Measurements from ENCODE around the gene SREBF2. TPM values are rescaled to one million over a fixed set of nuclear protein-coding genes. Genes with fewer than 3 reads are reported as not detected.
A peak's percentile ranks its signal among the peaks of the same experiment; 100 is the strongest.
"Not testable (repeated sequence)": the region's sequence is repeated elsewhere in the genome, so short reads cannot be mapped to it uniquely, and the experiment has no call there.

SREBF2 gene
- total RNA-seq, 1 donor from 2014 or later: 209 TPM

DNA sequence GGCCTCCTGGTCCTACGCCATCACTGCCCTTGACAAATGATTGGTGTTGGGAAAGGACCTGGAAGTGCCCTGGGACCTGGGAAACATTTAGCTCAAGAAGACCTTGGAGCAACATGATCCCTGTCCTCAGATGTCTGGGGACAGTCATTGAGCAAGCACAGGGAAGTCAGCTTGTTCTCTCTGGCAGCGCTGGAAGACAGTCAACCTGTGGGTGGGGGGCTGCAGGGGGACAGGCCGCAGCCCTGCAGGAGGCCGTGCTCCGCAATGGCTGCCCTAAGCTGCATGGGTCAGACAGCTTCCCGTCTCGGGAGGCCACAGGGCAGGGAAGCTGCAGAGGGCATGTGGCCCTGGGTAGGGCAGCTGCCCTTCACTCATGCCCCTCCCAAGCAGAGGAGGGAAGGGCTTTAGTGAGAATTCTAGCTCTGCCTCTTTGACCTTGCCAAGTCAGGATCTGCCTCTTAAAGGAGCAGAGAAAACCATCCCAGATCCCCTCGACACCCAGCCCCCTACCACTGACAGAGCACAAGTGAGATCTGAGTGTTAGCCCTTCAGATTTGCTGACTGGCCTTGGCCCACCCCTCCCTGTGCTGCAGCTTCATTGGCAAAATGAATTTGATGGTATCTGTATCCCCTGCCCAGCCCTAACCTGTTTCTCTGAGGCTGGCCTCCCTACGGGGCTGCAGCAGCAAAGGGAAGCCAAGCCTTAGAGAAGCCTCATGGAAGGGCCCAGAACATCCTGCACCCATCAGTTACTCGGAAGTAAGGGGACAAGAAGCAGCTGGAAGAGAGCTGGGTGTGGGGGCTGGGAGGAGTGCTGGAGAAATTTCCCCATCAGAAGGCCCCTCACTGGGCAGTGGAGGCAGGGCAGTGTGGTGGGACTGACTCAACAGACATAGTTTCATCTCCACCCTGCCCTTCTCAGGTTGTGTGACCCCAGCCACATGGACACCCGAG, 6.2 kb upstream of the SREBF2 start:
- H3K27me3 Mint-ChIP-seq: no peaks in the 10 kb centered on the region
- intact Hi-C loops (cut with micrococcal nuclease): no loop called here
- H3K9me3 Mint-ChIP-seq: no peaks in the 10 kb centered on the region
- H3K4me1 Mint-ChIP-seq: peaks cover 45% of the 10 kb centered on the region
- no peak overlapping the region for H3K4me3 Mint-ChIP-seq
- no peak for DNase-seq
- peak overlapping the region; percentile 71 for H3K27ac Mint-ChIP-seq
- peaks cover 40% of the 10 kb centered on the region for H3K36me3 Mint-ChIP-seq (ENCODE audit: low read depth)

DNA sequence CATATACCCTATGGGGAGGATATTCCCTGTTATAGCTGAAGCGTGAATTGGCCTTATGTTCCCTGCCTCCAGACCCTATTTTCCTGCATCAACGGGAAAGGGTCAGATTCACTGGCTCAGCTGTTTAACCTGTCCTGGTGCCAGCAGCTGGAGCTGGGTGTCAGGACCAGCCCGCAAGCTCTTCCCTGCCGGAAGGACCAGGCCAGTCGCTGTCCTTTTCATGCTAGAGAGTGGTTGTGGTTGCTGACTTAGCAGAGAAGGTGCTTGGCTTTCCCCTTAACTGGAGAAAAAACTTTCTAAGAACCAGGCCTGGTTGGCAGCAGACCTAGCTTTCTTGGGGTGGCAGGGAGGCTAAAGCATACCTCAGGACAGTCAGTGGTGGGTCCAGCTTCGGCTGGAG, 5.2 kb upstream of the SREBF2 start:
- peaks cover 42% of the 10 kb centered on the region for H3K4me1 Mint-ChIP-seq
- intact Hi-C loops (cut with micrococcal nuclease): no loop called here
- DNase-seq: no peak
- peaks cover 2% of the 10 kb centered on the region for H3K27me3 Mint-ChIP-seq
- H3K4me3 Mint-ChIP-seq: no peak overlapping the region
- H3K27ac Mint-ChIP-seq: peak overlapping the region; percentile 34
- peaks cover 47% of the 10 kb centered on the region for H3K36me3 Mint-ChIP-seq (ENCODE audit: low read depth)
- H3K9me3 Mint-ChIP-seq: no peaks in the 10 kb centered on the region

DNA sequence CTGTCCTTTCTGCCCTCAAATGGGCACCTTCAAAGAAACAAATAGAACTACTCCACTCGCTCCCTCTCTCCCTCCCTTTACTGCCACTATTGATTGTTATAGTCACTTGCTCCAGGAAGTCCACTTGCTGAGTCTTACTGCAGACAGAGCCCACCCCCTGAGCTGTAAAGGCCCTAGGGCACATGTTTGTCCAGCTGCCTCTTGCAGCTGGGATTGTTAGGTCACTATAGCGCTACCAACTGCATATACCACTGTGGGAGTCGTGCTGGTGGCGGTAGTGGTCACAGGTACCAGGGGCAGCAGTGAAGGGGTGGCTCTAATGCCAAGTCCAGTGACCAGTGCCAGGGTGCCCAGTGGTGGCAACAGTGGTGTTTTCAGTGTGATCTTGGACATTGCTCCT, 4.4 kb upstream of the SREBF2 start:
- H3K4me3 Mint-ChIP-seq: no peak overlapping the region
- H3K4me1 Mint-ChIP-seq: peaks cover 40% of the 10 kb centered on the region
- no peaks in the 10 kb centered on the region for H3K9me3 Mint-ChIP-seq
- intact Hi-C loops (cut with micrococcal nuclease): no loop called here
- peaks cover 47% of the 10 kb centered on the region for H3K36me3 Mint-ChIP-seq (ENCODE audit: low read depth)
- H3K27ac Mint-ChIP-seq: peak overlapping the region; percentile 9
- no peak for DNase-seq
- H3K27me3 Mint-ChIP-seq: peaks cover 2% of the 10 kb centered on the region

GRCh38 chr22:41830174-41830573, 2.7 kb upstream of the SREBF2 start:
- intact Hi-C loops (cut with micrococcal nuclease): loop anchor here (5.0 to 10.0 kb wide), 2 partner anchors 42 to 245 kb away; partner anchors contain the start of genes NAGA, PHETA2 and SMDT1
- Mint-ChIP-seq H3K36me3 (ENCODE audit: low read depth) (peaks cover 49% of the 10 kb centered on the region), H3K4me1 (peaks cover 43% of the 10 kb centered on the region), H3K9me3 (no peaks in the 10 kb centered on the region), H3K4me3 (no peak overlapping the region), H3K27me3 (peaks cover 2% of the 10 kb centered on the region), H3K27ac (peak overlapping the region; percentile 62)
- no peak for DNase-seq

- peaks cover 5% of the 10 kb centered on the region for H3K9me3 Mint-ChIP-seq
- H3K27me3 Mint-ChIP-seq: peaks cover 2% of the 10 kb centered on the region
- H3K4me3 Mint-ChIP-seq: peak overlapping the region; percentile 99
- peaks cover 52% of the 10 kb centered on the region for H3K4me1 Mint-ChIP-seq
- no peak for DNase-seq
- peaks cover 56% of the 10 kb centered on the region for H3K36me3 Mint-ChIP-seq (ENCODE audit: low read depth)
- intact Hi-C loops (cut with micrococcal nuclease): loop anchor here (5.0 to 10.0 kb wide), 2 partner anchors 41 to 243 kb away; partner anchors contain the start of genes NAGA, PHETA2 and SMDT1
- peak overlapping the region; percentile 99 for H3K27ac Mint-ChIP-seq
Measured at GRCh38 chr22:41831383-41831782, 1.5 kb upstream of the SREBF2 start.

DNA sequence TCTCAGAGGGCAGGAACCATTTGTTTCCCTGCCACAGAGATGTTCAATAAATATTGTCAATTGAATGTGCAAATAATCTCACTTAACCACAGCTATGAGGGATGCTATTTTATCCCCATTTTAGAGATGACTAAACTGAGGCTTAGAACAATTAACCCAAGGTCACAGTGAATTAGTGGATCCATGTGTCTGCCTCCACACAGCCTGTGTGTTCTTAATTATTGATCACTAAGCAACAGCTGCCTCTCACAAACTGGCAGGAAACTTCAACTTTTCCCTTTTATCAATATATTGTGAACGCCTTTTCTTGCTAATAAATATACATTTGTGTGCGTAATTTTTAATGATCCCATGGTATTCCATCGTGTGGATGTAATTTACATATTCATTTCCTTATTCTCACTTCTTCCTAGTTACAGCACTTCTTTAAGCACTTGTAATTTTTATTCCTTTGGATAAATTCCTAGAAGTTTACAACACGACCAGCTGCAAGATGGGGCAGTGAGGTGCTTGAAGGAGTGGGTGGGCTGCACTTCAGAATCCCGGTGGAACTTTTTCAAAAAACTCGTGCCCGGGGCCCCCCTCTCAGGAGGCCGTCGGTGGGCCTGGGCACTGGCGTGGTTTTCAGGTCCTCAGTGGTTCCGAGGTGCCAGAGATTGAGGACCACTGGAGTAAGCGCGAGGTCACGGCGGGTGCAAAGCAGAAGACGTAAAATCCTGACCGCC, 915 bp upstream of the SREBF2 start:
- H3K27me3 Mint-ChIP-seq: peaks cover 2% of the 10 kb centered on the region
- intact Hi-C loops (cut with micrococcal nuclease): loop anchor here (1.0 to 10.0 kb wide), 4 partner anchors 25 to 243 kb away; partner anchors contain the start of genes NAGA, PHETA2 and SMDT1
- H3K4me1 Mint-ChIP-seq: peaks cover 57% of the 10 kb centered on the region
- peaks cover 59% of the 10 kb centered on the region for H3K36me3 Mint-ChIP-seq (ENCODE audit: low read depth)
- no peak for DNase-seq
- H3K9me3 Mint-ChIP-seq: peaks cover 8% of the 10 kb centered on the region
- H3K4me3 Mint-ChIP-seq: peak overlapping the region; percentile 99
- peak overlapping the region; percentile 99 for H3K27ac Mint-ChIP-seq

- Mint-ChIP-seq H3K36me3 (ENCODE audit: low read depth) (peaks cover 65% of the 10 kb centered on the region), H3K4me3 (peak overlapping the region; percentile 99), H3K9me3 (peaks cover 8% of the 10 kb centered on the region), H3K27ac (peak overlapping the region; percentile 97), H3K4me1 (peaks cover 51% of the 10 kb centered on the region), H3K27me3 (peaks cover 2% of the 10 kb centered on the region)
- peak; percentile 89 for DNase-seq
- intact Hi-C loops (cut with micrococcal nuclease): loop anchor here (1.0 to 10.0 kb wide), 5 partner anchors 10 to 241 kb away; partner anchors contain the start of genes NAGA, PHETA2 and SMDT1
Measured at GRCh38 chr22:41833369-41834004, 582 bp downstream of the SREBF2 start.

DNA sequence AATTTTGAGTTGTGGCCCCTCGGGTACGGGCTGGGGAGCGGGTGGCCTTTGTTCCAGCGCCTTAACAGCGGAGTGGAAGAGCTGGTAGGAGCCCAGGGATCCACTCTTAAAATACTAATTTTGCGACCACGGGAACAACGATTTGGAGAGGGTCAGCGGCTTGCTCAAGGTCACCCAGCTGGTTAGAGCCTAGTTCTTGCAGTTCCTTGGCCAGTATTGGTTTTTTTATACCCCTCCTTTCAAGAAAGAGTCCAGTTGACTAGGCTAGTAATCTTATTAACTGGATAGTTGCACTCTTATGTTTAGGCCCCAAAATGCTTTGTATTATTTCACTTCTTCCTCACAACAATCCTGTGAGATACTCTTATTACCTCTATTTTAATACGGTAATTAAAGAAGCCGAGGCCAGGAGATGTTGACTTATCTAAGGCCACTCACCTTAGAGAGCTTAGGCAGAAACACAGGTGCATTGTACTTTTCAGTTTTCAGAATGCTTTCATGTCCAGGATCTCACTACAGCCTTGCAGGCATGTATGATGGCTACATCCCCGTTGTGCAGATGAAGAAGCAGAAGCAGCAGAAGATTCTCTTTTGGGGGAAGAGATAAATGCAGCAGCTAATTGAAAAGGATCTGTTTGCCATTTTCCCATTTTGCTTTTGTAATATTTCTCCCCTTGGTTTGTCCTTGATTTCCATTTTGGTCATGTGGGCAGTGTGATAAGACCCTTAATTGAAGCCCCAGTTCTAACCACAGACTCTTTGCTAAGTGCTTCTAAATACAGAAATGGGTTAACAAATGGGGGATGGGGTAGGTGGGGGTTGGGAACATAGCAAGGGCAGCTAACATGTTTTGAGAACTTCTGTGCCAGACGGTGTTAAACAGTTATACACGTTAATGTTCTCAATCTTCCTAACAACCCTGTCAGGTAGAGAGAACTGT, 1.4 kb downstream of the SREBF2 start:
- peaks cover 2% of the 10 kb centered on the region for H3K27me3 Mint-ChIP-seq
- peak; percentile 70 for DNase-seq
- H3K9me3 Mint-ChIP-seq: peaks cover 8% of the 10 kb centered on the region
- intact Hi-C loops (cut with micrococcal nuclease): loop anchor here (1.0 to 10.0 kb wide), 3 partner anchors 9 to 241 kb away; partner anchors contain the start of genes NAGA, PHETA2 and SMDT1
- H3K4me3 Mint-ChIP-seq: peak overlapping the region; percentile 99
- peaks cover 55% of the 10 kb centered on the region for H3K4me1 Mint-ChIP-seq
- peaks cover 71% of the 10 kb centered on the region for H3K36me3 Mint-ChIP-seq (ENCODE audit: low read depth)
- H3K27ac Mint-ChIP-seq: peak overlapping the region; percentile 97

DNA sequence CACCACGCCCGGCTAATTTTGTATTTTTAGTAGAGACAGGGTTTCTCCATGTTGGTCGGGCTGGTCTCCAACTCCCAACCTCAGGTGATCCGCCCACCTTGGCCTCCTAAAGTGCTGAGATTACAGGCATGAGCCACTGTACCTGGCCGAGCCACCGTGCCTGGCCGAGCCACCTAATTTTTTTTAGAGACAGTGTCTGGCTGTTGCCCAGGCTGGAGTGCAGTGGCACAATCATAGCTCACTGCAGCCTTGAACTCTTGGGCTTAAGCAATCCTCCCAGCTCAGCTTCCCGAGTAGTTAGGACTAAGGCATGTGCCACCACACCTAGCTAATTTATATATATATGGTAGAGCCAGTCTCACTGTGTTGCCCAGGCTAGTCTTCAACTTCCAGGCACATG, 2.6 kb downstream of the SREBF2 start:
- H3K4me3 Mint-ChIP-seq, H3K9me3 Mint-ChIP-seq, H3K27me3 Mint-ChIP-seq, DNase-seq: not testable (repeated sequence)
- H3K36me3 Mint-ChIP-seq (ENCODE audit: low read depth): peaks cover 73% of the 10 kb centered on the region
- peaks cover 62% of the 10 kb centered on the region for H3K4me1 Mint-ChIP-seq
- intact Hi-C loops (cut with micrococcal nuclease): loop anchor here (10.0 kb wide), 1 partner anchor 239 kb away; the partner anchor contains the start of genes NAGA, PHETA2 and SMDT1
- H3K27ac Mint-ChIP-seq: peak overlapping the region; percentile 46

GRCh38 chr22:41836551-41836950, 3.6 kb downstream of the SREBF2 start:
- no peak for DNase-seq
- peaks cover 2% of the 10 kb centered on the region for H3K27me3 Mint-ChIP-seq
- peak overlapping the region; percentile 46 for H3K27ac Mint-ChIP-seq
- H3K9me3 Mint-ChIP-seq: peaks cover 8% of the 10 kb centered on the region
- intact Hi-C loops (cut with micrococcal nuclease): loop anchor here (10.0 kb wide), 1 partner anchor 238 kb away; the partner anchor contains the start of genes NAGA, PHETA2 and SMDT1
- H3K4me3 Mint-ChIP-seq: peak overlapping the region; percentile 17
- peaks cover 64% of the 10 kb centered on the region for H3K4me1 Mint-ChIP-seq
- peaks cover 74% of the 10 kb centered on the region for H3K36me3 Mint-ChIP-seq (ENCODE audit: low read depth)

- H3K36me3 Mint-ChIP-seq (ENCODE audit: low read depth): peaks cover 71% of the 10 kb centered on the region
- peak overlapping the region; percentile 71 for H3K27ac Mint-ChIP-seq
- H3K4me1 Mint-ChIP-seq: peaks cover 70% of the 10 kb centered on the region
- H3K9me3 Mint-ChIP-seq: peaks cover 8% of the 10 kb centered on the region
- no peak for DNase-seq
- H3K4me3 Mint-ChIP-seq: peak overlapping the region; percentile 15
- intact Hi-C loops (cut with micrococcal nuclease): loop anchor here (10.0 kb wide), 1 partner anchor 236 kb away; the partner anchor contains the start of genes NAGA, PHETA2 and SMDT1
- no peaks in the 10 kb centered on the region for H3K27me3 Mint-ChIP-seq
Measured at GRCh38 chr22:41838842-41839618, 6.1 kb downstream of the SREBF2 start.

- Mint-ChIP-seq H3K27me3 (no peaks in the 10 kb centered on the region), H3K36me3 (ENCODE audit: low read depth) (peaks cover 68% of the 10 kb centered on the region), H3K9me3 (peaks cover 8% of the 10 kb centered on the region), H3K4me1 (peaks cover 69% of the 10 kb centered on the region), H3K4me3 (no peak overlapping the region), H3K27ac (no peak overlapping the region)
- no peak for DNase-seq
- intact Hi-C loops (cut with micrococcal nuclease): no loop called here
Measured at GRCh38 chr22:41840216-41840615, 7.3 kb downstream of the SREBF2 start.

All from activated CD4-positive, alpha-beta T cell treated with anti-CD3 and anti-CD28 coated beads, Interleukin-2, amount 10 ng/mL, durations not matched to agents 24 days and 14 days (primary cell).